Dermis blood vessel endothelial cell (primary cell): ENCODE measurements around the gene OR2T34. TPM values are rescaled to one million over a fixed set of nuclear protein-coding genes. Genes with fewer than 3 reads are reported as not detected.
"Not testable (repeated sequence)": the region's sequence is repeated elsewhere in the genome, so short reads cannot be mapped to it uniquely, and the experiment has no call there.

Source experiments
- DNase-seq: peaks from one replicate; pipeline ENCODE4 v3.0.0; 2010
- total RNA-seq: library from RNA; depleted of rRNA; stranded (reverse); fragments of >200 nt; gene quantifications from 2 replicates; pipeline ENCODE4 v1.2.3, GENCODE V29; 2014

Gene OR2T34
- total RNA-seq, 1 donor from 2014 or later = not detected

- not testable (repeated sequence) for DNase-seq
Observed at GRCh38 chr1:248551027-248551426, 23.5 kb downstream of the OR2T34 start.

DNA sequence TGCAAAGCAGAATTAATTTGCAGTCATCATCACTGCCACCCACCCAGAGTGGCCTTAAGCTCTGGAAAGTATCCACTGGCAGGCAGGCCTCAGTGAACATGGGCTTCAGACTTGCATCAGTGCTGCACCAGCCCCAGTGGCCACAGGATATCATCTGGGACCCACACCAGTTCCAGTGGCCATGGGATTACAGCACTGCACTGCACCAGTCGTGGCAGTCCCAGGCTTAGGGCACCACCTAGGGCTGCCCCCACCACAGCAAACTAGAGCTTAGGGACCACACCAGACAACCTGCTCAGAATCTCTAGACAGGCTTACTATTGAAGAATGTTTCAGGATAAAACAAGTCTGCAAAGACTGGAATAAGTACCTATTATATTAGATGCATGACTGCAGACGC is 27.2 kb downstream of the OR2T34 start:
- DNase-seq = not testable (repeated sequence)

GRCh38 chr1:248537449-248537848 is 37.1 kb downstream of the OR2T34 start:
- DNase-seq = not testable (repeated sequence)

Other genes with a start within 250 kb of the OR2T34 start
- gene OR14C36, start 226.0 kb downstream of the OR2T34 start, total RNA-seq = not detected in 2 replicates
- not detected in 2 replicates for gene OR2T4, start 213.1 kb downstream of the OR2T34 start, total RNA-seq
- not detected in 2 replicates for gene OR2T6, start 199.0 kb downstream of the OR2T34 start, total RNA-seq
- not detected in 2 replicates for gene OR2T1, start 171.7 kb downstream of the OR2T34 start, total RNA-seq
- gene OR2T2, start 129.1 kb downstream of the OR2T34 start, total RNA-seq = not detected in 2 replicates
- gene OR2T3, start 101.4 kb downstream of the OR2T34 start, total RNA-seq = not detected in 2 replicates
- gene OR2T5, start 86.2 kb downstream of the OR2T34 start, total RNA-seq = not detected in 2 replicates
- not detected in 2 replicates for gene OR2G6, start 66.7 kb downstream of the OR2T34 start, total RNA-seq
- not detected in 2 replicates for gene OR2T29, start 12.0 kb downstream of the OR2T34 start, total RNA-seq
- gene OR2T10, start 22.9 kb upstream of the OR2T34 start, total RNA-seq = not detected in 2 replicates
- not detected in 2 replicates for gene OR2T11, start 60.3 kb upstream of the OR2T34 start, total RNA-seq
- gene OR2T35, start 70.5 kb upstream of the OR2T34 start, total RNA-seq = not detected in 2 replicates
- not detected in 2 replicates for gene OR2T27, start 80.8 kb upstream of the OR2T34 start, total RNA-seq
- not detected in 2 replicates for gene OR14I1, start 128.0 kb upstream of the OR2T34 start, total RNA-seq
- gene LYPD8, start 181.0 kb upstream of the OR2T34 start, total RNA-seq = 0.17 and 0.23 TPM in 2 replicates